NCI-H146 (cell line): ENCODE measurements around the gene TBCD.
A peak's percentile ranks its signal among the peaks of the same experiment; 100 is the strongest.

Experiments
- DNase-seq: peaks from one replicate; lab custom pipeline; 2025; lab: John Stamatoyannopoulos, UW

TBCD gene

DNA sequence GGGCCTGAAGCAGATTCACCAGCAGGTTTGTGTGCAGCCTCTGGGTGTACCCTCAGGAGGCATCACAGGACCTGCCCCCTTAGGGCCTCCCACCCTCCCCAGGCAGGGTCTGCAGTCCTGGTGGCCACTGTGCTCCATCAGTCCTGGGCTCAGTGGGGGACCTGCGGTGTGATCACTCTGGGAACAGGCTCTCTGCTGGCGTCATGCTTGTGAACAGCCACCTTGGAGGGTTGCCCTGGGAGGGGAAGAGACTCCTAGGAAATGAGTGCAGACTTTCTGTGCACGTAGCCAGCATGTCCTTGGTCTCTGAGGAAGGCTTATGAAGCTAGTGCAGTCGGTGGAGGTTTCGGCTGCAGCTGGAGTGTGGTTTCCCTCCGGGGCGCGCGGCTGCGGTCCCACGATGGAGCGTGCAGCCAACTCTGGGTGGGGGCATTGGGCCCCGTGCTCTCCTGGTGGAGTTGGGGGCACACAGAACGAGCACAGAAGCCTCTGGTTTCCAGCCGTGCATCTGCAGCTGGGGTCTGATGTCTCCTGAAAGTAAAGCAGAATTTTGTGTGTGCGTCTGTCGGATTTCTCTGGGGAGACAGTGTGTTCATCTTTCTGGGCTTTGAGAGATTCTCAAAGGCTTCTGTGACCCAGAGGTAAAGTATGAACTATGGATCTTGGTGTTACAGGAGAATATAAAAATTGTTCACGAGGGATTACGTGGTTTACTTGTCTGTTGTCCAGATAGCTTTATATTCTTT, 156.1 kb downstream of the TBCD start:
- DNase-seq = no peak

DNA sequence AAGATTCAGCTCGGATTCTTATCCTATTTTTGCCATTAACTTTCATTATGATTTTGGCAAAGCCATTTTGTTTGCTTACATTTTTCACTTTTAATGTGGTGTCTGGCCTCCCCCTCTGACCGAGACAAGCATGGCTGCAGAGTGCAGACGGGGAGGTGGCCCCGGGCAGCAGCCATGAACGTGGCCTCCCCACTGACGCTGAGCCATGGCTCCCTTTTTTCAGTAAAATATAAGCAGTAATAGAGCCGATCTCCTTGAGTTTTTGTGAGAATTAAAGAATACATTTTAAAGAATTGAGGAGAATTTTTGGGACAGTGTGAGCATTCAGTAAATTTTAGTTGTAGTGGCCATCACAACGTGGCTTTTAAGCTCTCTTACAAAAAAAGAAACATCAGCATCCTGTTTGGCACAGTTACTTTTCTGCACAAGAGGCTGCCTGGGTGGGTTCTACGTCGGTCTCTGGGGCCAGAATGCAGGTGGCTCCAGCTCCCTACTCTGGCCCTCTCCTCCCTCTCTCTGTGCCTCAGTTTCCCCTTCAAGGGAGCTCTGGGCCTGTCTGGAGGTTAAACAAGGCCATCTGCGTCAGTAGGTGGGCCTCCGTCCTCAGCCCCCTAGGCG, 156.8 kb downstream of the TBCD start:
- DNase-seq = no peak

DNA sequence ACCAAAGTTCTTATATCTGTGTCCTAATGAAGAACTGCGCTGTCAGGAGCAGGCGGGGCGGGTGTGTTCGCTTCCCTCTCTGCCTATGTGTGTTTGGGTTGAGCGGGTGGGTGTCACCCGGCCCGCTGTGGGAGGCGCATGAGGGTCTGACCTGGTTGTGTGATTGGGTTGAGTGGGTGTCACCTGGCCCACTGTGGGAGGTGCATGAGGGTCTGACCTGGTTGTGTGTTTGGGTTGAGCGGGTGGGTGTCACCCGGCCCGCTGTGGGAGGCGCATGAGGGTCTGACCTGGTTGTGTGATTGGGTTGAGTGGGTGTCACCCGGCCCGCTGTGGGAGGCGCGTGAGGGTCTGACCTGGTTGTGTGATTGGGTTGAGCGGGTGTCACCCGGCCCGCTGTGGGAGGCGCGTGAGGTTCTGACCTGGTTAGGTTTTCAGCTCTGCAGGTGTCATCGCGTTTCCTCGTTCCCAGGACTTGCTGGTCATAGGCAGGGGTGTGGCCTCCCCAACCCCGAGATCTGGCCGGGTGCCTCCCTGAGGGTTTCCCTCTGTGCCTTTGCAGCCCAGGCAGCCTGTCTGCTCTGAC, 157.5 kb downstream of the TBCD start:
- DNase-seq = no peak

DNA sequence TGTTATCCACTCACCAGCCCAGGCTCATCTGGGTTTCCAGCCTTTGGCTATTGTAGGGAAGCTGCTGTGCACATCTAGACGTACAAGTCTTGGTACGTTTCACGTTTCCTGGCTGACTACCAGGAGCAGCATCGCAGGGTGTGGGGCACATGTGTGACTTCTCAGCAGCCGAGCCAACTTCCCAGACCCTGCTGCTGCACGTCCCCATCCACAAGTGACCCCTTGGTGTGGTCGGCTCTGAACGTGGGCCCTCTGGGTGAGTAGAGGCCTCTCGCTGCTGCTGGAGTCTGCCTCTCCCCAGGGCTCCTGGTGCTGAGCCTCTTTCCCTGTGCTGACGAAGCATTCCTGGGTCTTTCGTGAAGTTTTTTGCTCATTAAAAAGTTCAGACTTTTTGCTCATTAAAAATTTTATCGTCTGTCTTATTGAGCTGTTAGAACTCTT, 158.2 kb downstream of the TBCD start:
- DNase-seq = no peak

GRCh38 chr17:82910770-82911169, 158.9 kb downstream of the TBCD start:
- DNase-seq = no peak

GRCh38 chr17:82911822-82912221, 160.0 kb downstream of the TBCD start:
- no peak for DNase-seq

DNA sequence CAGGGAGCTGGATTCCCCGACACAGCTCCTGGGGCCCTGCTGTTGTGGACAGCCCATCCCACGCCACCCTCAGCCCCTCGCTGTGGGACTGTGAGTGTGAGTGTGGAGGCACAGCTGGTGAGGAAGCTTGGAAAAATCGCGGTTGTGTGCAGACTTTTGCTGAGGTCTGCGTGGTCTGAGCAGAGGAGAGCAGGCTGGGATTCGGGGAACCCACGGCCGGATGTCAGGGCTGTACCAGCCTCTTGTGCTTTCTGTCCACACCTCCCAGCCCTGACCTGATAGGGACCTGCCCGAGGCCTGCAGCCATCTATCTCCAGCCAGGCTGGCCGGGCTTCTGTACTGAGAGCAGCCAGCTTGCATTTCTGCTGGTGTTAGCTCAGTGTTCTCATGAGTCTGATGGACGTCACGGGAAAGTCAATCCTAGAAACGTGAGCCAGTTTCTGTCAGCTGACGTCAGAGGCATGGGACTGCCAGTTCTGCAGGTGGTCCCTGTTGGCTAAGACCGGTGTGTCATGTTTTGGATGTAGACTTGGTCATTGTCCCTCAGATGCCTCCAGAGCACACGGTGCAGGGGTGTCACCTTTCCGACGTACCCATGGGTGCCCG, 160.7 kb downstream of the TBCD start:
- DNase-seq = no peak

DNA sequence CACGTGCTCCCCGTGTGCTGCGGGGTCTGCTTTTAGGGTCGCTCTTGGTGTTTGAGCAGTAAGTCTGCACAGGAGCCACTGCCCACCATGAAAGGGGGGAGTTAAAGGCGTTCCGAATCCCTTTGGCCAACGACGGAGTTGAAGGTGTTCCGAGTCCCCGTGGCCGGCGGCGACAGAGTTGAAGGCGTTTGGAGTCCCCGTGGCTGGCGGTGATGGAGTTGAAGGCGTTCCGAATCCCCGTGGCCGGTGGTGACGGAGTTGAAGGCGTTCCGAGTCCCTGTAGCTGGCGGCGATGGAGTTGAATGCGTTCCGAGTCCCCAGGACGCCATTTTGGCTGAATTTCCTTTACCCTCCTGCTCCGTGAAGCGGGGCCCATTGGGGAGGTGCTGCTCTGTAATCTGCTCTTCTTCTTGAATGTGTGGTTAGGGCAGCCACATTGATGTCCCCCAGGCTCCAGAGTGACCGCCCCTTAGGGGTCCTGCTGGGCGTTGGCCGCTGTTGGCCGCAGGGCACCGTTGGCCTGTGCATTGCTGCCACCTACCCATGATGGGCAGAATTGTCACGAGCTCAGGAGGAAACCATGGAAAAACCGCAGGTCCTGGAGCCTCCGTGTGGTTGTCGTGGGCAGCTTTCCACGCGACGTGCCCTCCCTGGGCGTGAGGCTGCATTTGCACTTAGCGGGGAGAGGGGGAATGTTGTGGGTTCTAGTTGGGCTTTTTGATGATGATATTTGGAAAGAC, 161.6 kb downstream of the TBCD start:
- peak; percentile 20 for DNase-seq

GRCh38 chr17:82914375-82914774, 162.5 kb downstream of the TBCD start:
- no peak for DNase-seq

GRCh38 chr17:82915010-82915756, 163.3 kb downstream of the TBCD start:
- no peak for DNase-seq

DNA sequence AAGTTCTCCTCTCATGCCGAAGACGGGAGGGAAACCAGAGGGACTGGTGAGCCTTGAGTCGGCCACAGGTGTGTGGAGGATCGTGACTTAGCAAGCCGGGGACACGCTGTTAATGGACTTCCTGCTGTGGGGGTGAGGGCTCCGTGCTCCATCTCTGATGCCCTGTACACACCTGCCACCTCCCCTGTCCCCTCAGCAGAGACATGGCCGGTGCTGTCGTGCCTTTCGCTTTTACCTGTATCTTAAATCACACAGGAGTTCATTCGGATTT, 163.8 kb downstream of the TBCD start:
- DNase-seq = no peak

DNA sequence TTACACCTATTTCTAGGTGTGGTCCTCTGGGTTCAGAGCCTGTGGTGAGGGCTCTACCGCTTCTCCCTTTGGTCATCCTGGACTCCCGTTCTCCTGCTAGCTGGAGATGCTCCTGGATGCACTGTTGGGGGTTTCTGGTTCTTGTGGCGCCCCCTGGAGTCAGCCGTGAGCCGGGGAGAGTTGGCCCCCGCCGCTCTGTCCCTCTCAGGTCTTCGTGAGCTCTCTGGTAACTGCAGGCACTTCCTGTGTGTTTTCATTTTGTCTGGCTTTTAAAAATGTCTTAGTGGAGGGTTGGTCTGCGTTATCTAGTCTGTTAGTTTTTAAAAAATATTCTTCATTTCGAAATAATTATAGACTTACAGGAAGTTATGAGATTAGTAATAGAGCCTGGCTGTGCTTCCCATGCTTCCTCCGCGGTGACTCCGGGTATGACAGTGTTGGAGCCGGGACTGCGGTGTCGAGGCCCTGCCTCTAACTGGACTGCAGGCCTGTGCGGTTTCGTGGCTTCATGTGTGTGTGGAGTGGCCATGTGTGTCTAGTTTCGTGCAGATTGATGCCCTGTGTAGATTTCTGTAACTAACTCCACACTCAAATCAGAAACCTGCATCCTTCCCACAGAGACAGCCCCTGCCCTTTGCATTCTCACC, 166.0 kb downstream of the TBCD start:
- DNase-seq = no peak

- no peak for DNase-seq
These were observed 166.6 kb downstream of the TBCD start for GRCh38 chr17:82918508-82918907.

- DNase-seq = no peak
These were observed 168.3 kb downstream of the TBCD start for GRCh38 chr17:82920150-82920549.

DNA sequence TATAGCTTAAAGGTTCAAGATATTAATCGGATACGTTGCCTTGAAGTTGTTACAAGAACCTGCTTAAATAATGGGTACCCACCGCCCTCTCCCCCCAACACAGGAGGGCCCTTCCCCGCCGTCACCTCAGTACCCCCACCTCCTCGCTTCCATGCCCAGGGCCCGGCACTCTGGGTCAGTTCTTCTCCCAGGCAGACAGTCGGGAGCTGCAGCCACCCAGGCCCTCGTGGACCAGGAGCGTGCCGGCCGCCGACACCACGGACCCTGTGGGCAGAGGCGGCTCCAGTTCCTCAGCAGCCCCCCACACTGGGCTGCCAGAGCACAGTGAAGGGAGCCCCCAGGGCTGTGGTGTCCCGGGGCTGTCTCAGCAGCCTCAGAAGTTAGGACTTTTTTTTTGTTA, 168.8 kb downstream of the TBCD start:
- no peak for DNase-seq

DNA sequence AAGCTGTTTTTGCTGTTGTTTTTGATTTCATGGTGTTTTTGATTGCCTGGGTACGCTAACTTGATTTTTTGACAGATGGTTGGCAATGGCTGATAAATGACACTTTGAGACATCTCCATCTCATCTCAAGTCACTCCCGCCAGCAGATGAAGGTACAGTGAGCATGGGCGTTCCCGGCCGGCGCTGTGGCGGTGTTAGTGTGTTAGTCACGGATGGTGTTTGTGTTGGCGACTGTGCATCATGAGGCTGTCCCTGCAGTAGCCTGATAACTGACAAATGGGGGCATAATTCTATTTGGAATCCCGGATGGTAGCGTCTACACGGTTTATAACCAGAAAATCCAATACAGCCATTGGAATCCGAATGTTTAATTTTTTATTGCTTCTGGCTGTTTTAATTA, 169.6 kb downstream of the TBCD start:
- no peak for DNase-seq

DNA sequence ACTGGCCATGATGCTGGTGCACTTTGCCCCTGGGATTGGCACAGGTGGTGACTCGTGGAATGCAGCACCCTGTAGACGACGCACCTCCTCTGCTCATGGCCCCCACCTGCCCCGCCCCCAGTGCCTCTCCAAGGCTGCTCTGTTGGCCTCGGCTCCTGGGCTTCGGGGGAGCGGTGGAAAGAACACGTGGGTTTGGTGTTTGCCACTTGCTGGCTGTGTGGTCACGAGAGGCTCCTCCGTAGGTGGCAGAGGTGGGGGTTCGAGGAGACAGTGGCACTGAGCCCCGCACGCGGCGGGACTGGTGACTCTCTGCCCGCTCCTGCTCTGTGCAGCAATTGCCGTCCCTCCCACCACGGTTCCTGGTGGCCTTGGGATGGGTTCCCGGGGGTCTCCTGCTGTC, 170.8 kb downstream of the TBCD start:
- DNase-seq = no peak

DNA sequence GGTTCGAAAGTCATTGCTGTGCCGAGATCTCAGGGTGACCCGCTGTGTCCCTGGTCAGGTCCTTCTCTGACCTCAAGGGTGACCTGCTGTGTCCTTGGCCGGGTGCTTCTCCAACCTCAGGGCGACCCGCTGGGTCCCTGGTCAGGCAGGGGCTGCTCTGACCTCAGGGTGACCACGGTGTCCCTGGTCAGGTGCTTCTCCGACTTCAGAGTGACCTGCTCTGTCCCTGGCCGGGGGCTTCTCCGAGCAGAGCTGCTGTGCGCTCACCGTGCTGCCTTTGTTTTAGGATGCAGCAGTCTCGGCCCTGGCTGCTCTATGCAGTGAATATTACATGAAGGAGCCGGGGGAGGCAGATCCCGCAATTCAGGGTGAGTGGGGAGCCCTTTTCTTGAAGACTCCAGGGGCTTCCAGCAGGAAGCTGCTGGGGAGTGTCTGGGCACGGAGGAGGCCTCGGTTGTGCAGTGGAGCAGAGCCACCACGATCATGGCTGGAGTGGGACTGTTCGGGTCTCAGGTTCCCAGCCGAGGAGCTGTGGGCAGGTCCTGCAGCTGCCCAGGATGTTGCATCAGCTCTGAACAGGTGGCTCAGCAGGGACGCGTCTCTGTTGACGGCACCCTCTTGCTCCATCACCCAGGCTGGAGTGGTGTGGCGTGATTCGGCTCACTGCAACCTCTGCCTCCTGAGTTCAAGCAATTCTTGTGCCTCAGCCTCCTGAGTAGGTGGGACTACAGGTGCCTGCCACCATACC, 171.7 kb downstream of the TBCD start:
- no peak for DNase-seq

GRCh38 chr17:82924214-82924613, 172.3 kb downstream of the TBCD start:
- no peak for DNase-seq

GRCh38 chr17:82924812-82925211, 172.9 kb downstream of the TBCD start:
- DNase-seq = no peak

GRCh38 chr17:82925336-82925735, 173.5 kb downstream of the TBCD start:
- DNase-seq = no peak
